Measurements from ENCODE around the gene FAM120B. TPM values are rescaled to one million over a fixed set of nuclear protein-coding genes. Genes with fewer than 3 reads are reported as not detected.
A peak's percentile ranks its signal among the peaks of the same experiment; 100 is the strongest.

Gene FAM120B, protein sequence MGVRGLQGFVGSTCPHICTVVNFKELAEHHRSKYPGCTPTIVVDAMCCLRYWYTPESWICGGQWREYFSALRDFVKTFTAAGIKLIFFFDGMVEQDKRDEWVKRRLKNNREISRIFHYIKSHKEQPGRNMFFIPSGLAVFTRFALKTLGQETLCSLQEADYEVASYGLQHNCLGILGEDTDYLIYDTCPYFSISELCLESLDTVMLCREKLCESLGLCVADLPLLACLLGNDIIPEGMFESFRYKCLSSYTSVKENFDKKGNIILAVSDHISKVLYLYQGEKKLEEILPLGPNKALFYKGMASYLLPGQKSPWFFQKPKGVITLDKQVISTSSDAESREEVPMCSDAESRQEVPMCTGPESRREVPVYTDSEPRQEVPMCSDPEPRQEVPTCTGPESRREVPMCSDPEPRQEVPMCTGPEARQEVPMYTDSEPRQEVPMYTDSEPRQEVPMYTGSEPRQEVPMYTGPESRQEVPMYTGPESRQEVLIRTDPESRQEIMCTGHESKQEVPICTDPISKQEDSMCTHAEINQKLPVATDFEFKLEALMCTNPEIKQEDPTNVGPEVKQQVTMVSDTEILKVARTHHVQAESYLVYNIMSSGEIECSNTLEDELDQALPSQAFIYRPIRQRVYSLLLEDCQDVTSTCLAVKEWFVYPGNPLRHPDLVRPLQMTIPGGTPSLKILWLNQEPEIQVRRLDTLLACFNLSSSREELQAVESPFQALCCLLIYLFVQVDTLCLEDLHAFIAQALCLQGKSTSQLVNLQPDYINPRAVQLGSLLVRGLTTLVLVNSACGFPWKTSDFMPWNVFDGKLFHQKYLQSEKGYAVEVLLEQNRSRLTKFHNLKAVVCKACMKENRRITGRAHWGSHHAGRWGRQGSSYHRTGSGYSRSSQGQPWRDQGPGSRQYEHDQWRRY
- 48.3 TPM for total RNA-seq (ENCODE audit: unreplicated experiment)
- long read RNA-seq, full-length matches to known transcripts: 8 of 14 reads
- long read RNA-seq, partial matches to known transcripts: 5 of 14 reads
- long read RNA-seq, other reads (novel, unspliced or antisense): 1 of 14 reads

DNA sequence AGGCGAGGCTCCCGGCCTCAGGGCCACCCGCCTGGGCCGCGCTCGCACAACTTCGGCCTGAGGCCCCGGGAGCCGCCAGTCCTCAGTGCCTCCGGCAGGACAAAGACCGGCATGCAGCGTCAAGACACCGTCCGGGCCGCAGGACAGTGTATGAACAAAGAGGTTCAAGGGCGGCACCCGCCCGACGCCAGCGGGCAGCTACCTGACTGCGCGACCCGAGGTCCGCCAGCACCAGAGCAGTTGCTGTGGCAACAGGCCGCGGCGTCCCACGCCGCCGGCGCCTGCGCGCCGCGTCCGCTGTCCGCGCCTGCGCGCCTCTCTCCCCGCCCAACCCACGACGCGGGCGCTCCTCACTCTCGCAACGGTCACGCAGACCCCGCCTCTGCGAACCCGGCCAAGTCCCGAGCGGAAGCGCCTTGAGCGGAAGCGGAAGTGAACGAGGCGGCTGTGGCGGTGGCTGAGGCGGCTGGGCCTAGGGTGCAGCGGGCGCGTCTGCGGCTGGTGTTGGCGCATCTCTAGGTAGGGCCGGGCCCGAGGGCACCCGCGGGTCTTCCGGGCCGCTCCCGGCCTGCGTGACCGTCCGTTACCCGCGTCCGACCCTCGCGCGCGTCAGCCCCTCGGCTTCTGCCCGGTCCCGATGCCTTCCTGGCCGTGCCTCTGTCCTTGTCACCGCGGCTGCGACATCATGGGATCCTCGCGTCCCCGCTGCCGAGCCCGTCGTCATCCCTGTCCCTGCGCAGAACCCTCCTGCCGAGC, at the start of gene FAM120B:
FAM120B (plus strand) TSS at position 435 of the 756 bp plus-strand sequence. CDS start 10,633 bp downstream, outside the sequence.
- peak within 1 kb of the TSS; percentile 97 for H3K27ac Mint-ChIP-seq (ENCODE audit: unreplicated experiment)
- H3K4me1 Mint-ChIP-seq (ENCODE audit: unreplicated experiment): peaks cover 54% of the 10 kb centered on the region
- TF ChIP-seq, protein P1, sequence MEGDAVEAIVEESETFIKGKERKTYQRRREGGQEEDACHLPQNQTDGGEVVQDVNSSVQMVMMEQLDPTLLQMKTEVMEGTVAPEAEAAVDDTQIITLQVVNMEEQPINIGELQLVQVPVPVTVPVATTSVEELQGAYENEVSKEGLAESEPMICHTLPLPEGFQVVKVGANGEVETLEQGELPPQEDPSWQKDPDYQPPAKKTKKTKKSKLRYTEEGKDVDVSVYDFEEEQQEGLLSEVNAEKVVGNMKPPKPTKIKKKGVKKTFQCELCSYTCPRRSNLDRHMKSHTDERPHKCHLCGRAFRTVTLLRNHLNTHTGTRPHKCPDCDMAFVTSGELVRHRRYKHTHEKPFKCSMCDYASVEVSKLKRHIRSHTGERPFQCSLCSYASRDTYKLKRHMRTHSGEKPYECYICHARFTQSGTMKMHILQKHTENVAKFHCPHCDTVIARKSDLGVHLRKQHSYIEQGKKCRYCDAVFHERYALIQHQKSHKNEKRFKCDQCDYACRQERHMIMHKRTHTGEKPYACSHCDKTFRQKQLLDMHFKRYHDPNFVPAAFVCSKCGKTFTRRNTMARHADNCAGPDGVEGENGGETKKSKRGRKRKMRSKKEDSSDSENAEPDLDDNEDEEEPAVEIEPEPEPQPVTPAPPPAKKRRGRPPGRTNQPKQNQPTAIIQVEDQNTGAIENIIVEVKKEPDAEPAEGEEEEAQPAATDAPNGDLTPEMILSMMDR (IDR thresholded peaks at IDR 0.05; ENCODE audit: unreplicated experiment): no peak
- H3K9me3 Mint-ChIP-seq (ENCODE audit: unreplicated experiment): peaks cover 11% of the 10 kb centered on the region
- DNase-seq (ENCODE audit: low spot score): peak; percentile 95
- peaks cover 13% of the 10 kb centered on the region for H3K36me3 Mint-ChIP-seq (ENCODE audit: low read depth, unreplicated experiment)
- peaks cover 8% of the 10 kb centered on the region for H3K27me3 Mint-ChIP-seq (ENCODE audit: unreplicated experiment)
- H3K4me3 Mint-ChIP-seq (ENCODE audit: unreplicated experiment): peak within 1 kb of the TSS; percentile 97

DNA sequence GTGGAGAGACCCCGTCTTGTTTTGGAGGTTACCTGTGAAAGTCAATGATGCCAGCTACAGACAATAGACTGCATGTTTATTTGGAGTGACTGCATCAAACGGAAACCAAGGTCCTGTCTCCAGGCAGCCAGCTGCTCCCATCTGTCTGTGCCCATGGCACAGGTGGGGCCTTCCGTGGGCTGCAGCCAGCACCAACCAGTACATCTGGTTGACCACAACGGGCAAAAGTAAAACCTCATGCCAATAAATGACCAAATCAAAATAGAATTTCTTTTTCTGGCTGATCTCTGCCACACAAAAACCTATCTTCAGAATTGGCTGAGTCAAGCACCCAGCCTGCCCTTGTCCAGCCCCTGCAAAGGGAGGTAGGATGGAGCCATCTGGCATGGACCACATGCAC, 49.2 kb upstream of the FAM120B start:
- Mint-ChIP-seq H3K27me3 (ENCODE audit: unreplicated experiment) (peaks cover 7% of the 10 kb centered on the region), H3K27ac (ENCODE audit: unreplicated experiment) (no peak overlapping the region), H3K9me3 (ENCODE audit: unreplicated experiment) (no peaks in the 10 kb centered on the region), H3K36me3 (ENCODE audit: low read depth, unreplicated experiment) (no peaks in the 10 kb centered on the region), H3K4me3 (ENCODE audit: unreplicated experiment) (no peak overlapping the region), H3K4me1 (ENCODE audit: unreplicated experiment) (no peaks in the 10 kb centered on the region)
- DNase-seq (ENCODE audit: low spot score): no peak
- TF ChIP-seq, protein P1 (IDR thresholded peaks at IDR 0.05; ENCODE audit: unreplicated experiment): no peak

DNA sequence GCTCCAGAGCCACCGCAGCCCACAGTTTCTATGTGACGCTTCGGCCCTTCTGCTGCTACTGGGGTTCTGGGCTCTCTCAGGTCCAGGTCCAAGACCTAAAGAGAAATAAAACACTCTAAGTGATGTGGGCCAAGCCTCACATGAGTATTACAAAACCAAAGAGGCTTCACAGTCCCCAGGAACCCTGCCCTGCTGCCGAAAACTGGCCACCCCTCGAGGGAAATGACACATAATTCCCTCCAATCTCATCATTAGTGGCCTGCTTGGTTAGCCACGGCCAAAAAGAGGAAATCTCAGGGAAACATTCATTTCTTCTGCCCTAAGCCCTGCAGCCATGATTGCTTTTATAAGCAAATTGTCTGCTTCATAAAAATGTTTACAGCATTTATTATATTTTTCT, 48.2 kb upstream of the FAM120B start:
- H3K36me3 Mint-ChIP-seq (ENCODE audit: low read depth, unreplicated experiment): no peaks in the 10 kb centered on the region
- no peak for DNase-seq (ENCODE audit: low spot score)
- H3K4me3 Mint-ChIP-seq (ENCODE audit: unreplicated experiment): no peak overlapping the region
- no peaks in the 10 kb centered on the region for H3K9me3 Mint-ChIP-seq (ENCODE audit: unreplicated experiment)
- TF ChIP-seq, protein P1 (IDR thresholded peaks at IDR 0.05; ENCODE audit: unreplicated experiment): no peak
- peaks cover 7% of the 10 kb centered on the region for H3K27me3 Mint-ChIP-seq (ENCODE audit: unreplicated experiment)
- H3K4me1 Mint-ChIP-seq (ENCODE audit: unreplicated experiment): no peaks in the 10 kb centered on the region
- H3K27ac Mint-ChIP-seq (ENCODE audit: unreplicated experiment): no peak overlapping the region

DNA sequence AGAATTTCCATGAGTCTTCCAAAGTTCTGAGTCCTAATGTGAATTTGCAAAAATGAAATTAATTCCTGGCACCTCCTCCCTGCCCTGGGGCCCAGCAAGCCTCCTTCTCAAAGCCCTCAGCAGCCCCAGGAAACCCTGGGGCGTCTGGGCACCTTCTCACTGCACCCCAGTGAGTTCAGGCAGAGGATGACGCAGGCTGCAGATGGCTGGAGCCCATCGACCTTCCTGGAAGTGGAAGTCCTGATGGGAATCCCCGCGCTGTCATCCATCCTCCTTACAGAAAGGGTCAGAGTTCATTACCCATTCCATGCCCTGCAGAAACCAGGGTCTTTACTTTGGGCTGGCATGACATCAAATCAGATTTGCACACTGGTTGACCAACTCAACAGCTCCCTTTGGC, 47.3 kb upstream of the FAM120B start:
- no peaks in the 10 kb centered on the region for H3K36me3 Mint-ChIP-seq (ENCODE audit: low read depth, unreplicated experiment)
- no peaks in the 10 kb centered on the region for H3K9me3 Mint-ChIP-seq (ENCODE audit: unreplicated experiment)
- no peaks in the 10 kb centered on the region for H3K4me1 Mint-ChIP-seq (ENCODE audit: unreplicated experiment)
- DNase-seq (ENCODE audit: low spot score): no peak
- TF ChIP-seq, protein P1 (IDR thresholded peaks at IDR 0.05; ENCODE audit: unreplicated experiment): no peak
- H3K4me3 Mint-ChIP-seq (ENCODE audit: unreplicated experiment): no peak overlapping the region
- H3K27me3 Mint-ChIP-seq (ENCODE audit: unreplicated experiment): peaks cover 6% of the 10 kb centered on the region
- H3K27ac Mint-ChIP-seq (ENCODE audit: unreplicated experiment): no peak overlapping the region
